Sigmoid colon (tissue), 4 donors: ENCODE results near the gene BCL11B.

Source experiments
- CTCF ChIP-seq, 4 experiments: fragments of 450-650 bp in 3 of 4; fragments of 200-600 bp in 1 of 4; IDR thresholded peaks; one replicate each; pipeline ENCODE4 v1.5.1; 2016 to 2019; ENCODE audit warnings: antibody characterized with exemption in 4 of 4, mild to moderate bottlenecking in 3 of 4, moderate library complexity in 2 of 4
- POLR2AphosphoS5 ChIP-seq, 4 donors: sonication (generic); formaldehyde crosslinking; IDR thresholded peaks; one replicate each; pipeline ENCODE4 v1.6.1; 2017; ENCODE audit warnings: antibody characterized with exemption in 4 of 4

- no peak for TF ChIP-seq CTCF (IDR thresholded peaks at IDR 0.05)
- TF ChIP-seq POLR2AphosphoS5 (IDR thresholded peaks at IDR 0.05): no peak
Observed at GRCh38 chr14:99317231-99318090, 45.5 kb upstream of the BCL11B start.
